K562 (cell line): ENCODE data around the gene CFAP251. TPM values are rescaled to one million over a fixed set of nuclear protein-coding genes. Genes with fewer than 3 reads are reported as not detected.

Experiments
- ATAC-seq: fragments of 200-7000 bp; cut with Tn5 transposase; 3 replicates; pipeline ENCODE4 v1.9.1; 2020; ENCODE audit warnings: moderate library complexity
- BruUV-seq: library from RNA; stranded (reverse); fragments of 400-500 nt; replicated peaks from 2 replicates; lab custom pipeline; 2021; lab: Mats Ljungman, UMichigan
- CTCF ChIA-PET: fragments of 300-600 bp; formaldehyde crosslinking; extraction: SDS; loops from one replicate; lab custom pipeline; 2021; ENCODE audit warnings: low intra/inter-chr PET ratio; lab: Yijun Ruan, JAX
- POLR2A ChIA-PET: fragments of 300-600, 350-650 bp; sonication (Branson Sonifier 250); formaldehyde crosslinking; extraction: SDS; loops from one replicate; lab custom pipeline; 2021; ENCODE audit warnings: antibody characterized with exemption, inconsistent platforms; lab: Yijun Ruan, JAX
- DNase-seq, 4 experiments: peaks; one replicate each; pipeline versions ENCODE4 v3.0.0 to v3.0.0-alpha.2; 2011 to 2018; ENCODE audit warnings: low spot score in 3 of 4, mixed read lengths in 3 of 4; ENCODE audit errors: extremely low read depth in 1 of 4
- FAIRE-seq: peaks from 2 replicates; lab custom pipeline; 2011; peaks lifted over from hg19 to GRCh38; lab: Jason Lieb, UNC
- H2AFZ ChIP-seq: 2 replicates; pipeline ENCODE4 v1.6.0; 2011; ENCODE audit warnings: low read depth, low read length, control low read depth, inconsistent platforms
- H3K27ac ChIP-seq: fragments of 200-600 bp; 3 replicates; pipeline ENCODE4 v1.8.0; 2011; ENCODE audit warnings: low read depth, mild to moderate bottlenecking, control low read depth, inconsistent platforms, low read length, moderate library complexity, mixed read lengths; ENCODE audit errors: extremely low read depth
- H3K27me3 ChIP-seq, 2 experiments: fragments of 300-600 bp in 1 of 2; 2 replicates in 1 of 2; 3 replicates in 1 of 2; pipeline versions ENCODE4 v1.6.0 to v1.8.0; 2011; ENCODE audit warnings: inconsistent platforms in 2 of 2, low read length in 2 of 2, mild to moderate bottlenecking in 1 of 2, mixed read lengths in 1 of 2, moderate library complexity in 1 of 2; ENCODE audit not compliant: control insufficient read depth in 2 of 2, insufficient read depth in 2 of 2
- H3K36me3 ChIP-seq: fragments of 300-600 bp; 3 replicates; pipeline ENCODE4 v1.8.0; 2011; ENCODE audit warnings: mild to moderate bottlenecking, low read length, inconsistent platforms; ENCODE audit not compliant: control insufficient read depth, insufficient read depth
- H3K4me1 ChIP-seq, 2 experiments: fragments of 200-600 bp in 1 of 2; replicated peaks in 1 of 2; 2 replicates in 1 of 2; 3 replicates in 1 of 2; pipeline versions ENCODE4 v1.5.1 to v1.8.0; 2011; ENCODE audit warnings: inconsistent platforms in 2 of 2, low read length in 2 of 2, mild to moderate bottlenecking in 1 of 2, mixed read lengths in 1 of 2, moderate library complexity in 1 of 2; ENCODE audit not compliant: control insufficient read depth in 2 of 2, insufficient read depth in 2 of 2
- H3K4me2 ChIP-seq: 2 replicates; pipeline ENCODE4 v1.6.1; 2011; ENCODE audit warnings: low read length, control low read depth, inconsistent platforms, mixed read lengths; ENCODE audit not compliant: insufficient read depth
- H3K4me3 ChIP-seq: fragments of 200-600 bp; sonication (generic), shearing (Covaris generic); 2 replicates; pipeline ENCODE4 v1.5.1; 2016; ENCODE audit warnings: control low read depth, inconsistent platforms
- H3K79me2 ChIP-seq: fragments of 200-600 bp; 3 replicates; pipeline ENCODE4 v1.8.0; 2011; ENCODE audit warnings: low read length, inconsistent platforms; ENCODE audit not compliant: control insufficient read depth, insufficient read depth
- H3K9ac ChIP-seq, 2 experiments: 2 replicates each; pipeline versions ENCODE4 v1.6.0 to v1.6.1; 2011; ENCODE audit warnings: low read depth in 2 of 2, low read length in 2 of 2, control low read depth in 1 of 2, inconsistent platforms in 1 of 2, mild to moderate bottlenecking in 1 of 2, mixed read lengths in 1 of 2; ENCODE audit not compliant: insufficient read depth in 1 of 2
- H3K9me1 ChIP-seq: one replicate; pipeline ENCODE4 v1.6.0; 2011; ENCODE audit warnings: inconsistent platforms, mild to moderate bottlenecking, low read length, moderate library complexity; ENCODE audit not compliant: control insufficient read depth, insufficient read depth
- H3K9me3 ChIP-seq: replicated peaks from 2 replicates; pipeline ENCODE4 v1.5.1; 2011; ENCODE audit warnings: low read depth, low read length, inconsistent platforms; ENCODE audit not compliant: control insufficient read depth, insufficient read depth
- H4K20me1 ChIP-seq: replicated peaks from 2 replicates; pipeline ENCODE4 v1.6.1; 2011; ENCODE audit warnings: low read length, inconsistent platforms, mixed read lengths; ENCODE audit not compliant: control insufficient read depth, insufficient read depth
- AFF4 ChIP-seq: sonication (generic); formaldehyde crosslinking; IDR thresholded peaks from 2 replicates; pipeline ENCODE4 v1.8.0; 2023; ENCODE audit warnings: mild to moderate bottlenecking, missing genetic modification reagents
- BCOR ChIP-seq: fragments of 450-650 bp; IDR thresholded peaks from 2 replicates; pipeline ENCODE4 v1.6.1; 2016
- ELF4 ChIP-seq: fragments of 450-650 bp; formaldehyde crosslinking; IDR thresholded peaks from 2 replicates; pipeline ENCODE4 v1.4.0; 2022; ENCODE audit warnings: missing genetic modification characterization
- EZH2 ChIP-seq: IDR thresholded peaks from 2 replicates; pipeline ENCODE4 v1.6.1; 2012; ENCODE audit warnings: low read depth, mild to moderate bottlenecking, inconsistent platforms, low read length, borderline replicate concordance
- HMBOX1 ChIP-seq: sonication (generic); IDR thresholded peaks from 2 replicates; pipeline ENCODE4 v1.6.1; 2016
- HMGXB4 ChIP-seq: sonication (generic); formaldehyde crosslinking; IDR thresholded peaks from 2 replicates; pipeline ENCODE4 v1.8.1; 2023; ENCODE audit warnings: mild to moderate bottlenecking, missing genetic modification reagents
- IRF2 ChIP-seq: sonication (generic); formaldehyde crosslinking; IDR thresholded peaks from 2 replicates; pipeline ENCODE4 v1.8.1; 2022; ENCODE audit warnings: mild to moderate bottlenecking, missing genetic modification reagents
- KAT7 ChIP-seq: sonication (generic); formaldehyde crosslinking; IDR thresholded peaks from 2 replicates; pipeline ENCODE4 v1.8.0; 2022; ENCODE audit warnings: missing genetic modification reagents, mild to moderate bottlenecking, borderline replicate concordance
- KLF6 ChIP-seq: fragments of 250-450 bp; sonication (Bioruptor Pico); IDR thresholded peaks from 2 replicates; pipeline ENCODE4 v1.4.0; 2020; ENCODE audit warnings: mild to moderate bottlenecking, moderate library complexity, borderline replicate concordance
- MAFG ChIP-seq: fragments of 450-650 bp; conservative IDR thresholded peaks from 2 replicates; pipeline ENCODE4 v1.6.1; 2016; ENCODE audit warnings: missing genetic modification characterization, missing compliant biosample characterization
- MCM5 ChIP-seq: fragments of 450-650 bp; IDR thresholded peaks from 2 replicates; pipeline ENCODE4 v1.6.1; 2016; ENCODE audit warnings: low read depth
- RFX7 ChIP-seq: fragments of 250-450 bp; sonication (Bioruptor Pico); IDR thresholded peaks from 2 replicates; pipeline ENCODE4 v1.5.1; 2021; ENCODE audit warnings: mild to moderate bottlenecking
- SIN3A ChIP-seq, 2 experiments: fragments of 150-350 bp in 1 of 2; IDR thresholded peaks; 2 replicates each; pipeline ENCODE4 v1.6.1; 2011 to 2016; ENCODE audit warnings: borderline replicate concordance in 2 of 2, low read depth in 2 of 2, low read length in 2 of 2, mild to moderate bottlenecking in 2 of 2, moderate library complexity in 2 of 2; ENCODE audit not compliant: control insufficient read depth in 1 of 2
- SOX6 ChIP-seq: fragments of 450-650 bp; IDR thresholded peaks from 2 replicates; pipeline ENCODE4 v1.6.1; 2014; ENCODE audit warnings: mild to moderate bottlenecking
- TOE1 ChIP-seq, 2 experiments: fragments of 450-650 bp in 1 of 2; sonication (generic) in 1 of 2; formaldehyde crosslinking in 1 of 2; IDR thresholded peaks; 2 replicates each; pipeline versions ENCODE4 v1.7.1 to v1.8.0; 2016 to 2022; ENCODE audit warnings: borderline replicate concordance in 2 of 2, mild to moderate bottlenecking in 2 of 2, antibody characterized with exemption in 1 of 2, inconsistent platforms in 1 of 2, low read depth in 1 of 2, missing genetic modification reagents in 1 of 2, moderate library complexity in 1 of 2
- ZFP36 ChIP-seq: fragments of 150-350 bp; IDR thresholded peaks from 2 replicates; pipeline ENCODE4 v1.6.1; 2018; ENCODE audit warnings: low read length, low read depth; ENCODE audit not compliant: partially characterized antibody
- ZNF436 ChIP-seq: fragments of 250-450, 450-650 bp; sonication (Bioruptor Pico); formaldehyde crosslinking; IDR thresholded peaks from 2 replicates; pipeline ENCODE4 v1.7.0; 2020; ENCODE audit warnings: mild to moderate bottlenecking
- ZNF583 ChIP-seq: fragments of 250-450 bp; sonication (Bioruptor Pico); IDR thresholded peaks from 2 replicates; pipeline ENCODE4 v1.4.0; 2020
- WGBS: fragments of 100-300 bp; shearing (Covaris generic); methylation state at CpG from one replicate; pipeline ENCODE4 v1.1.6; 2016; ENCODE audit warnings: low coverage, mixed read lengths; ENCODE audit not compliant: insufficient coverage; ENCODE audit errors: missing lambda C conversion rate; 5-methylcytosine and 5-hydroxymethylcytosine counted together
- in situ Hi-C: fragments of 300-500 bp; cut with MboI; formaldehyde crosslinking; loops from 4 replicates; pipeline ENCODE4 v1.15.0; 2018; ENCODE audit warnings: inconsistent platforms, mixed read lengths
- intact Hi-C: fragments of 100-400 bp; cut with micrococcal nuclease; formaldehyde crosslinking; loops from 2 replicates; pipeline ENCODE4 v1.14.2; 2022
- polyA plus RNA-seq, 8 experiments: library from polyadenylated mRNA; depleted of rRNA in 4 of 8; stranded (reverse) in 5 of 8; unstranded in 3 of 8; fragments of >200 nt; fragmentation: Nextera tagmentation in 2 of 8; fragmentation: Illumina TruSeq in 1 of 8; extraction: Ambion mirVana in 2 of 8; extraction: Trizol in 1 of 8; gene quantifications; 2 replicates each; pipeline versions ENCODE4 v1.2.1 to v1.2.3, GENCODE V29; 2011 to 2014; ENCODE audit warnings: inconsistent platforms in 1 of 8, missing spikeins in 1 of 8
- total RNA-seq, 7 experiments: library from RNA; depleted of rRNA in 6 of 7; stranded (reverse); fragments of >200 nt in 6 of 7; fragmentation: Illumina TruSeq in 2 of 7; extraction: Trizol in 2 of 7; gene quantifications; 2 replicates each; pipeline versions ENCODE4 v1.2.1 to v1.2.3, GENCODE V29; 2011 to 2021; ENCODE audit warnings: low replicate concordance in 1 of 7

The CFAP251 gene
- total and polyA plus RNA-seq, 9 of the 15 experiments (the other 6 are each of a cell fraction or from before 2014, with no cell fraction given), result 16.6 to 31.0 (median 19.1) TPM

- no peak for FAIRE-seq
- H4K20me1 ChIP-seq, result no peaks in the 10 kb centered on the region
- peak; percentile 67 for ATAC-seq
- H2AFZ ChIP-seq, result no peak overlapping the region
- no peaks in the 10 kb centered on the region for H3K9me3 ChIP-seq
- no peak overlapping the region for H3K9ac ChIP-seq
- in situ Hi-C loops (no loop called here), intact Hi-C loops (no loop called here)
- peaks cover 2% of the 10 kb centered on the region for H3K9me1 ChIP-seq
- no peak overlapping the region for H3K4me2 ChIP-seq
- POLR2A ChIA-PET, result interaction anchor here (0.9 to 1.3 kb wide), 3 partner anchors 13 to 102 kb away, joined by 3 to 8 read pairs (median 3); no protein-coding TSS in a partner anchor
- CTCF ChIA-PET, result no interaction called here
- no peak overlapping the region for H3K4me3 ChIP-seq
- H3K79me2 ChIP-seq, result no peaks in the 10 kb centered on the region
- BruUV-seq, result no TSS peak
- no peaks in the 10 kb centered on the region for H3K27me3 ChIP-seq
- H3K4me1 ChIP-seq, result peaks cover 0 to 3% of the 10 kb centered on the region in 2 experiments; a peak in 2 of 5 replicates
- peaks cover 74% of the 10 kb centered on the region; the same call in 2 of the 3 replicates for H3K36me3 ChIP-seq
- no peak overlapping the region; the same call in 2 of the 3 replicates for H3K27ac ChIP-seq
- WGBS, result 79% methylated on average over 2 of the region's 2 CpGs
- no peak for DNase-seq
- TF ChIP-seq TOE1 (IDR thresholded peaks at IDR 0.05; ENCODE audit: borderline replicate concordance) (no peak), TOE1 (CRISPR knock-in tag; IDR thresholded peaks at IDR 0.05; ENCODE audit: borderline replicate concordance, low read depth) (no peak), BCOR (no peak), AFF4 (CRISPR knock-in tag) (no peak), KLF6 (CRISPR knock-in tag) (no peak), ZNF436 (CRISPR knock-in tag) (no peak), MAFG (tag) (no peak), RFX7 (CRISPR knock-in tag) (no peak), ZFP36 (no peak), KAT7 (no peak), ZNF583 (CRISPR knock-in tag) (no peak), HMGXB4 (no peak), EZH2 (no peak), ELF4 (no peak), SIN3A (IDR thresholded peaks at IDR 0.05; ENCODE audit: borderline replicate concordance in 2 of 2, control insufficient read depth in 1 of 2, low read depth in 2 of 2, low read length in 2 of 2) (no peak), MCM5 (no peak), HMBOX1 (no peak), SOX6 (no peak), IRF2 (CRISPR knock-in tag) (no peak)
Observed at GRCh38 chr12:121903202-121903601, 15.2 kb upstream of the CFAP251 start.
